Right renal pelvis (tissue), 4 donors: Measurements from ENCODE around the gene APOC4. TPM values are rescaled to one million over a fixed set of nuclear protein-coding genes. Genes with fewer than 3 reads are reported as not detected.

Experiments
- DNase-seq, 4 donors: peaks; one replicate each; pipeline ENCODE4 v3.0.0-alpha.2; 2013; ENCODE audit warnings: low read depth in 4 of 4, low spot score in 3 of 4, missing footprints in 1 of 4
- polyA plus RNA-seq, 4 donors: library from polyadenylated mRNA; unstranded; fragments of 120-200 nt; gene quantifications; one replicate each; pipeline ENCODE4 v1.2.1, GENCODE V29; 2013; ENCODE audit not compliant: insufficient read length in 4 of 4

Gene APOC4
- polyA plus RNA-seq, 4 donors = not detected

DNA sequence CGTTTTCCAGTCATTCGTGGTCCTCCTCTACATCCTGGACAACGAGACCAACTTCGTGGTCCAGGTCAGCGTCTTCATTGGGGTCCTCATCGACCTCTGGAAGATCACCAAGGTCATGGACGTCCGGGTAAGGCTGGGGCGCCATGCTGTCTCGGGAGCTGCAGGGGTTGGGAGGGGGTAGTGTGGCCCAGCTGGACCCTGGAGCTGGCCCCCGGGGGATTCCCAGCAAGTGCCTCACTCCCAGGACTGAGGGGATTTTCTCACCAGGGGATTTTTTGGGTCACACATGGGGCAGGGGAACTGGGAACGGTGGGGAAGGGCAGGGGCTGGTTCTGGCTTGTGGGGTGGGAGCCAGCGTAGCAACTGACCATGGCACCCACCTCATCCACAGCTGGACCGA, 48.4 kb downstream of the APOC4 start:
- DNase-seq = no peak

DNA sequence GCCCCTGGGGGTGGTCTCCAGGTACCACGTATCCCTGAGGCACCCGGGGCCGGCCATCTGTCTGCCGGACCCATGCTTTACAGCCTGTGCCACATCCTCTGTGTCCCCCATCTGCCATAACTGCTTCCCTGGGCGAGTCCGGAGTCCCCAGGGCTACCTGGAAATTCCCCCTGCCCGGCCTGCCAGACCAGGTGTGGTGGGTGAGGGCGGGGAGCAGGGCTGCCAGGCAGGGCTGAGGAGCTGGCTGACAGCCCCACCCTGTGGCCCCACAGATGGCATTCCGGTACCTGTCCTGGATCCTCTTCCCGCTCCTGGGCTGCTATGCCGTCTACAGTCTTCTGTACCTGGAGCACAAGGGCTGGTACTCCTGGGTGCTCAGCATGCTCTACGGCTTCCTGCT, 48.9 kb downstream of the APOC4 start:
- no peak for DNase-seq

DNA sequence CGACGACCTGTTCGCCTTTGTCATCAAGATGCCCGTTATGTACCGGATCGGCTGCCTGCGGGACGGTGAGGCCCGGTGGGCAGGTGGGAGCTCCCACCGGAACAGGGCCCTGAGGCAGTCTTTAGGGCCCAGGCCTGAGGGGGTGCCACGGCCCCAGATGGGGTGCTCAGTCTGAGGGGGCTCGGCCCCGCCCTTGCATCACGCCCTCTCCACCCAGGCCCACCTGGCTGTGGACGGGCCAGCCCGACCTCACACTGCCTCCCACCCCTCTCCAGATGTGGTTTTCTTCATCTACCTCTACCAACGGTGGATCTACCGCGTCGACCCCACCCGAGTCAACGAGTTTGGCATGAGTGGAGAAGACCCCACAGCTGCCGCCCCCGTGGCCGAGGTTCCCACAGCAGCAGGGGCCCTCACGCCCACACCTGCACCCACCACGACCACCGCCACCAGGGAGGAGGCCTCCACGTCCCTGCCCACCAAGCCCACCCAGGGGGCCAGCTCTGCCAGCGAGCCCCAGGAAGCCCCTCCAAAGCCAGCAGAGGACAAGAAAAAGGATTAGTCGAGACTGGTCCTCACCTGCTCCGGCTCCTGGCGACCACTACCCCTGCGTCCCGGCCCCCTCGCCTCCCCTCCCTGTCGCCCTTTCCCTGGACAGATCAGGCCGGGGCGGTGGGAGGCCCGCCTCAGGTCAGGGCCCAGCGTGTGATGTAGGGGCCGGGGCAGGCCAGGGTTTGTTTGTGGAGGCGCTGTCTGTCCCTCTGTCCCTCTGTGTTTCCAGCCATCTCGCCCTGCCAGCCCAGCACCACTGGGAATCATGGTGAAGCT, 50.5 kb downstream of the APOC4 start:
- DNase-seq = no peak

DNA sequence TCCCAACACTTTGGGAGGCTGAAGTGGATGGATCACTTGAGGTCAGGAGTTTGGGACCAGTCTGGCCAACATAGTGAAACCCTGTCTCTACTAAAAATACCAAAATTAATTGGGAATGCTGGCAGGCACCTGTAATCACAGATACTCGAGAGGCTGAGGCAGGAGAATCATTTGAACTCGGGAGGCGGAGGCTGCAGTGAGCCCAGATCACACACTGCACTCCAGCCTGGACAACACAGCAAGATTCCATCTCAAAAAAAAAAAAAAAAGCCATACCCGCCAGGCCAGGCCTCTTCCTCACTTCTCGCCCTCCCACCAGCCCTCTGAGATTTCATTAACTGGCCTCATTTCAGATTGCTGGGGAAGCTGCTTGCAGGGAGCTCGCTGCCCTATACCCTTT, 51.5 kb downstream of the APOC4 start:
- DNase-seq = no peak

DNA sequence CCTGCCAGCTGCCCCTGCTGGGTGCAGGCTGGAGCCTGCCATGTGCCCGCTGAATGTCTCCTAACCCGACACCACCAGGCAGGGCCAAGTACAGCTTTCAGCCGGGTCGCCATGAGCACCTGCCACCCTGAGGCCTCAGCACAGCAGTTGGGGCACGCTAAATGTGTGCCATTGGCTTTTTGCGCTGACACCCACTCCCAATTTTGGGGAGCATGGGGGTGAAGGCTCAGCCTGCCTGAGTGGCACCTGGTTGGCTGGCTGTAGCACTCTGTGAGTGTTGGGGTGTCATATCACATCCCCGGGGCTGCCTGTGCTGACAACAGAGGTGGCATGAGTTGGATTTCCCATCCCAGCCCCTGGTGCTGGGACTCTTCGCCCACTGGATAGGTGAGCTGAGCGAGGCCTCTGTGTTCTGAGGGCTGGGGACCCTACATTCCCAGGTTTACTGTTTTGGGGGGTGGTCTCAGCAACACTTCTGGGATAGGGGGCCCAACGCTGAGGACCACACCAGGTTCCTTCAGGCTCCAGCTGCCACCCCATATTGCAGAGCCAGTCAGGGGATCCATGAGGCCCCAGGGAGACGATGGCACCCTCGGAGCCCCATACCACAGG, 52.0 kb downstream of the APOC4 start:
- DNase-seq = no peak

Other genes with a start within 250 kb of the APOC4 start
- not detected for gene CEACAM16, start 243.1 kb upstream of the APOC4 start, polyA plus RNA-seq
- gene BCL3, start 193.5 kb upstream of the APOC4 start, polyA plus RNA-seq = 10 to 100 TPM in 1 of 4 donors, 1 to 10 TPM in 3; 5.6 to 10.2 (median 6.2) TPM
- gene CBLC, start 164.3 kb upstream of the APOC4 start, polyA plus RNA-seq = 1 to 10 TPM; 4.3 to 7.4 (median 5.7) TPM
- 100 to 1,000 TPM; 457 to 754 (median 572) TPM for gene BCAM, start 133.1 kb upstream of the APOC4 start, polyA plus RNA-seq
- gene NECTIN2, start 95.9 kb upstream of the APOC4 start, polyA plus RNA-seq = 100 to 1,000 TPM; 149 to 180 (median 159) TPM
- 10 to 100 TPM; 44.7 to 54.6 (median 47.6) TPM for gene TOMM40, start 51.0 kb upstream of the APOC4 start, polyA plus RNA-seq
- gene APOE, start 36.4 kb upstream of the APOC4 start, polyA plus RNA-seq = 100 to 1,000 TPM; 261 to 604 (median 299) TPM
- 10 to 100 TPM; 10.5 to 12.5 (median 11.2) TPM for gene APOC1, start 27.6 kb upstream of the APOC4 start, polyA plus RNA-seq
- gene APOC2, start 3.8 kb downstream of the APOC4 start, polyA plus RNA-seq = 10 to 100 TPM in 2 of 4 donors, 1 to 10 TPM in 2; 6.2 to 14.9 (median 9.6) TPM
- gene CLPTM1, start 13.1 kb downstream of the APOC4 start, polyA plus RNA-seq = 100 to 1,000 TPM; 107 to 127 (median 121) TPM
- 1 to 10 TPM; 5.2 to 7.7 (median 5.9) TPM for gene RELB, start 59.2 kb downstream of the APOC4 start, polyA plus RNA-seq
- 10 to 100 TPM; 55.8 to 63.3 (median 59.1) TPM for gene CLASRP, start 96.8 kb downstream of the APOC4 start, polyA plus RNA-seq
- 1 to 10 TPM in 1 of 4 donors, under 1 TPM in 3; 0.78 to 1.5 (median 0.95) TPM for gene ZNF296, start 134.2 kb downstream of the APOC4 start, polyA plus RNA-seq
- gene GEMIN7, start 137.0 kb downstream of the APOC4 start, polyA plus RNA-seq = 10 to 100 TPM; 19.0 to 26.7 (median 21.8) TPM
- 10 to 100 TPM; 23.8 to 35.3 (median 26.0) TPM for gene PPP1R37, start 150.9 kb downstream of the APOC4 start, polyA plus RNA-seq
- gene NKPD1, start 218.7 kb downstream of the APOC4 start, polyA plus RNA-seq = under 1 TPM; 0.10 to 0.25 (median 0.11) TPM
- 10 to 100 TPM; 32.1 to 60.7 (median 35.3) TPM for gene TRAPPC6A, start 236.0 kb downstream of the APOC4 start, polyA plus RNA-seq
- gene BLOC1S3, start 236.5 kb downstream of the APOC4 start, polyA plus RNA-seq = 10 to 100 TPM; 10.5 to 13.9 (median 11.2) TPM